ENCODE data around the gene CBLIF. TPM values are rescaled to one million over a fixed set of nuclear protein-coding genes. Genes with fewer than 3 reads are reported as not detected.

The CBLIF gene
- total and polyA plus RNA-seq, 2 of the 13 experiments (the other 11 are each of a cell fraction or from before 2014, with no cell fraction given): not detected

DNA sequence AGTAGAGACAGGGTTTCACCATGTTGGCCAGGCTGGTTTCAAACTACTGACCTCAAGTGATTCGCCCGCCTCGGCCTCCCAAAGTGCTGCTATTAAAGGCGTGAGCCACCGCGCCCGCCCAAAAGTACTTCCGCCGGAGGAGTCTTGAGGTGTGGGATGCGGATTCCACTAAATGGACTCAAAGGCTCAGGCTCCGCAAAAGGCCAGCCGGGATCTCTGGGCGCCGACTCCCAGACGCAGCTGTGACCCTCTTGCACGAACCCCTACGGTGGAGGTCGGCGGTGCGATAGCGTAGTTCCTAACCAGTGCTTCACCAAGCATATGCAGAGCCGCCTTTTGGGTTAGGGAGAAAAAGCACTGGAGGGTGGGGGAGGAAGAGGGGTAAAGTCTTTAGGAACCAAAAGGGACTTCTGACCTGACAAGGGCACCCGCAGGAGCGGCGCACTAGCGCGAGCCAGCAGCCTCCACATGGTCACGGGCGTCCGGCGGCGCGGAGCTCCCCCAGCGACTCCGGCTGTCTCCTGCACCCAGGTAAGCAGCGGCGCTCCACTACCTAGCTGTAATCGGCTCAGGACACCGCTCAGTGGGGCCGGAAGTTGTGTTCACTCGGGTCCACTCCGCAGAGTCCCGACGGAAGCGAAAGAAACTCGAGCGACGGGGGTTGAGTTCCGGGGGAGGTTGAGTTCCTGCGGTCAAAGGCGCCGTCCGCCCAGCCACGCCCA, 34.9 kb downstream of the CBLIF start, which contains the start of gene MRPL16 (continued):
- TF ChIP-seq WIZ (CRISPR knock-in tag; IDR thresholded peaks at IDR 0.05) (peak; percentile 84; the same call in 1 of the 2 replicates), ZNF746 (CRISPR knock-in tag; IDR thresholded peaks at IDR 0.05) (peak; percentile 62; the same call in 1 of the 2 replicates), ZNF282 (IDR thresholded peaks at IDR 0.05; ENCODE audit: partially characterized antibody) (no peak), KDM5A (IDR thresholded peaks at IDR 0.05; ENCODE audit: borderline replicate concordance, low read length) (peak; percentile 91), NAIF1 (CRISPR knock-in tag; IDR thresholded peaks at IDR 0.05; ENCODE audit: borderline replicate concordance) (peak; percentile 73; the same call in 1 of the 2 replicates), ZNF331 (CRISPR knock-in tag; IDR thresholded peaks at IDR 0.05) (peak; percentile 76), PAXIP1 (CRISPR knock-in tag; conservative IDR thresholded peaks at IDR 0.05) (peak; percentile 33; the same call in 1 of the 2 replicates), YEATS4 (CRISPR knock-in tag; IDR thresholded peaks at IDR 0.05; ENCODE audit: borderline replicate concordance) (peak; percentile 80), HIC2 (CRISPR knock-in tag; IDR thresholded peaks at IDR 0.05; ENCODE audit: low read depth) (0 out of 2 replicates have a peak, but pooled peaks have one; percentile 48), ATF3 (CRISPR knock-in tag; IDR thresholded peaks at IDR 0.05) (no peak), ZNF235 (CRISPR knock-in tag; IDR thresholded peaks at IDR 0.05; ENCODE audit: borderline replicate concordance) (no peak), ZNF224 (CRISPR knock-in tag; IDR thresholded peaks at IDR 0.05) (peak; percentile 79; the same call in 1 of the 2 replicates), ZNF232 (CRISPR knock-in tag; IDR thresholded peaks at IDR 0.05; ENCODE audit: borderline replicate concordance) (no peak; the same call in 1 of the 2 replicates), KAT8 (CRISPR knock-in tag; IDR thresholded peaks at IDR 0.05) (peak; percentile 98), PHF8 (CRISPR knock-in tag; IDR thresholded peaks at IDR 0.05) (peak; percentile 85), MAFK (conservative IDR thresholded peaks at IDR 0.05 in 1 of 2, IDR thresholded peaks at IDR 0.05 in 1 of 2; ENCODE audit: low read length in 2 of 2) (no peak)
- TF ChIP-seq, protein P1, sequence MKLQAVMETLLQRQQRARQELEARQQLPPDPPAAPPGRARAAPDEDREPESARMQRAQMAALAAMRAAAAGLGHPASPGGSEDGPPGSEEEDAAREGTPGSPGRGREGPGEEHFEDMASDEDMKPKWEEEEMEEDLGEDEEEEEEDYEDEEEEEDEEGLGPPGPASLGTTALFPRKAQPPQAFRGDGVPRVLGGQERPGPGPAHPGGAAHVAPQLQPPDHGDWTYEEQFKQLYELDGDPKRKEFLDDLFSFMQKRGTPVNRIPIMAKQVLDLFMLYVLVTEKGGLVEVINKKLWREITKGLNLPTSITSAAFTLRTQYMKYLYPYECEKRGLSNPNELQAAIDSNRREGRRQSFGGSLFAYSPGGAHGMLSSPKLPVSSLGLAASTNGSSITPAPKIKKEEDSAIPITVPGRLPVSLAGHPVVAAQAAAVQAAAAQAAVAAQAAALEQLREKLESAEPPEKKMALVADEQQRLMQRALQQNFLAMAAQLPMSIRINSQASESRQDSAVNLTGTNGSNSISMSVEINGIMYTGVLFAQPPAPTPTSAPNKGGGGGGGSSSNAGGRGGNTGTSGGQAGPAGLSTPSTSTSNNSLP (IDR thresholded peaks at IDR 0.05; ENCODE audit: low read depth, low read length): no peak
- TF ChIP-seq, protein P2, sequence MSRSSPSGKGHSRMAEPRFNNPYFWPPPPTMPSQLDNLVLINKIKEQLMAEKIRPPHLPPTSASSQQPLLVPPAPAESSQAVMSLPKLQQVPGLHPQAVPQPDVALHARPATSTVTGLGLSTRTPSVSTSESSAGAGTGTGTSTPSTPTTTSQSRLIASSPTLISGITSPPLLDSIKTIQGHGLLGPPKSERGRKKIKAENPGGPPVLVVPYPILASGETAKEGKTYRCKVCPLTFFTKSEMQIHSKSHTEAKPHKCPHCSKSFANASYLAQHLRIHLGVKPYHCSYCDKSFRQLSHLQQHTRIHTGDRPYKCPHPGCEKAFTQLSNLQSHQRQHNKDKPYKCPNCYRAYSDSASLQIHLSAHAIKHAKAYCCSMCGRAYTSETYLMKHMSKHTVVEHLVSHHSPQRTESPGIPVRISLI (CRISPR knock-in tag; IDR thresholded peaks at IDR 0.05; ENCODE audit: borderline replicate concordance): peak; percentile 51; the same call in 1 of the 2 replicates
